ENCODE results near the gene STRBP. TPM values are rescaled to one million over a fixed set of nuclear protein-coding genes. Genes with fewer than 3 reads are reported as not detected.

Gene STRBP
- total and polyA plus RNA-seq, 12 donors = 4.2 to 12.4 (median 8.1) TPM

GRCh38 chr9:123238365-123238764, 30.0 kb downstream of the STRBP start:
- Histone ChIP-seq H3K27me3 (no peaks in the 10 kb centered on the region), H3K4me1 (replicated peaks in 1 of 2) (no peaks in the 10 kb centered on the region), H3K36me3 (replicated peaks in 1 of 2) (no peaks in the 10 kb centered on the region), H3K4me3 (no peak overlapping the region), H3K27ac (no peak overlapping the region), H3K9me3 (replicated peaks in 1 of 3) (no peaks in the 10 kb centered on the region)
- intact Hi-C loops (cut with DNase I) = no loop called here
- DNase-seq = no peak
- TF ChIP-seq POLR2A (IDR thresholded peaks at IDR 0.05) (no peak), CTCF (IDR thresholded peaks at IDR 0.05) (no peak)
- 73 to 86% (median 82%) methylated on average over 3 of the region's 3 CpGs for WGBS, 4 donors

GRCh38 chr9:123237220-123237619, 31.2 kb downstream of the STRBP start:
- no peaks in the 10 kb centered on the region for H3K4me1 ChIP-seq (replicated peaks in 1 of 2)
- no peaks in the 10 kb centered on the region for H3K9me3 ChIP-seq (replicated peaks in 1 of 3)
- WGBS, 4 donors = 85 to 93% (median 90%) methylated on average over 2 of the region's 2 CpGs
- H3K27ac ChIP-seq = no peak overlapping the region
- no peaks in the 10 kb centered on the region for H3K27me3 ChIP-seq
- no peak for DNase-seq
- no peak for TF ChIP-seq POLR2A (IDR thresholded peaks at IDR 0.05)
- TF ChIP-seq CTCF (IDR thresholded peaks at IDR 0.05) = no peak
- H3K36me3 ChIP-seq (replicated peaks in 1 of 2) = no peaks in the 10 kb centered on the region
- H3K4me3 ChIP-seq = no peak overlapping the region
- intact Hi-C loops (cut with DNase I) = no loop called here

- H3K36me3 ChIP-seq (replicated peaks in 1 of 2) = no peaks in the 10 kb centered on the region
- no peak overlapping the region for H3K4me3 ChIP-seq
- no peak for DNase-seq
- WGBS, 4 donors = 93 to 100% (median 99%) methylated on average over 1 of the region's 1 CpG
- H3K4me1 ChIP-seq (replicated peaks in 1 of 2) = no peaks in the 10 kb centered on the region
- no peak overlapping the region for H3K27ac ChIP-seq
- intact Hi-C loops (cut with DNase I) = no loop called here
- no peaks in the 10 kb centered on the region for H3K9me3 ChIP-seq (replicated peaks in 1 of 3)
- no peaks in the 10 kb centered on the region for H3K27me3 ChIP-seq
- TF ChIP-seq POLR2A (IDR thresholded peaks at IDR 0.05) (no peak), CTCF (IDR thresholded peaks at IDR 0.05) (no peak)
These were observed 32.9 kb downstream of the STRBP start for GRCh38 chr9:123235448-123235847.

GRCh38 chr9:123234853-123235252, 33.5 kb downstream of the STRBP start:
- Histone ChIP-seq H3K27me3 (no peaks in the 10 kb centered on the region), H3K36me3 (replicated peaks in 1 of 2) (no peaks in the 10 kb centered on the region), H3K4me1 (replicated peaks in 1 of 2) (no peaks in the 10 kb centered on the region), H3K27ac (no peak overlapping the region), H3K4me3 (no peak overlapping the region), H3K9me3 (replicated peaks in 1 of 3) (no peaks in the 10 kb centered on the region)
- intact Hi-C loops (cut with DNase I) = no loop called here
- DNase-seq = no peak
- TF ChIP-seq POLR2A (IDR thresholded peaks at IDR 0.05) (no peak), CTCF (IDR thresholded peaks at IDR 0.05) (no peak)
- 92 to 96% (median 94%) methylated on average over 3 of the region's 3 CpGs for WGBS, 4 donors
